GM21717 (cell line): Measurements from ENCODE around the gene GPR32.
"Not testable (repeated sequence)": the region's sequence is repeated elsewhere in the genome, so short reads cannot be mapped to it uniquely, and the experiment has no call there.

Source experiments
- ATAC-seq: cut with Tn5 transposase; IDR thresholded peaks from one replicate; pipeline ENCODE4 v1.9.1; 2021; ENCODE audit warnings: mild to moderate bottlenecking, moderate library complexity; ENCODE audit not compliant: unreplicated experiment

GPR32 gene

GRCh38 chr19:50797781-50798658, 27.8 kb downstream of the GPR32 start:
- ATAC-seq = no peak

- no peak for ATAC-seq
Observed at GRCh38 chr19:50798659-50799546, 28.6 kb downstream of the GPR32 start.

GRCh38 chr19:50799547-50799851, 29.2 kb downstream of the GPR32 start:
- ATAC-seq = no peak

GRCh38 chr19:50801107-50801506, 30.8 kb downstream of the GPR32 start:
- no peak for ATAC-seq

- no peak for ATAC-seq
Observed at GRCh38 chr19:50803633-50804419, 33.6 kb downstream of the GPR32 start.

- ATAC-seq = peak; percentile 82
Observed at GRCh38 chr19:50804420-50805272, 34.4 kb downstream of the GPR32 start.

- no peak for ATAC-seq
Observed at GRCh38 chr19:50808856-50809255, 38.6 kb downstream of the GPR32 start.

- not testable (repeated sequence) for ATAC-seq
Observed at GRCh38 chr19:50811622-50812238, 41.5 kb downstream of the GPR32 start.

GRCh38 chr19:50812474-50812873, 42.2 kb downstream of the GPR32 start:
- no peak for ATAC-seq

GRCh38 chr19:50814883-50815282, 44.6 kb downstream of the GPR32 start:
- no peak for ATAC-seq

GRCh38 chr19:50815439-50815838, 45.2 kb downstream of the GPR32 start:
- no peak for ATAC-seq

GRCh38 chr19:50817941-50818858, 47.9 kb downstream of the GPR32 start:
- peak; percentile 49 for ATAC-seq

GRCh38 chr19:50818859-50819472, 48.7 kb downstream of the GPR32 start:
- no peak for ATAC-seq

- ATAC-seq = no peak
Observed at GRCh38 chr19:50819636-50820035, 49.4 kb downstream of the GPR32 start.

GRCh38 chr19:50820086-50820485, 49.8 kb downstream of the GPR32 start:
- ATAC-seq = no peak

- no peak for ATAC-seq
Observed at GRCh38 chr19:50820549-50821247, 50.4 kb downstream of the GPR32 start.

GRCh38 chr19:50821248-50821612, 51.0 kb downstream of the GPR32 start:
- no peak for ATAC-seq
